T-cell (primary cell): Measurements from ENCODE around the gene CDH4. TPM values are rescaled to one million over a fixed set of nuclear protein-coding genes. Genes with fewer than 3 reads are reported as not detected.

Source experiments
- ATAC-seq, 4 experiments: fragments of 200-7000 bp in 3 of 4; fragments of 150-1000 bp in 1 of 4; cut with Tn5 transposase; replicated peaks in 1 of 4; 1 replicate in 3 of 4; 2 replicates in 1 of 4; pipeline ENCODE4 v1.10.0; 2021; ENCODE audit warnings: moderate library complexity in 3 of 4, mild to moderate bottlenecking in 2 of 4, moderate number of reproducible peaks in 1 of 4
- CTCF ChIA-PET, 2 donors: fragments of 300-600 bp; sonication (Branson Sonifier 250); formaldehyde crosslinking; loops; one replicate each; lab custom pipeline; 2022; ENCODE audit warnings: antibody characterized with exemption in 2 of 2; lab: Charles Lee
- POLR2A ChIA-PET, 2 donors: fragments of 300-600 bp; sonication (Branson Sonifier 250); formaldehyde crosslinking; loops; one replicate each; lab custom pipeline; 2022; ENCODE audit warnings: antibody characterized with exemption in 2 of 2; lab: Charles Lee
- DNase-seq, 35 experiments: peaks; one replicate each; pipeline versions ENCODE4 v3.0.0 to v3.0.0-alpha.2; 2013 to 2023
- H3K27ac ChIP-seq: one replicate; pipeline ENCODE4 v1.5.1; 2013; ENCODE audit warnings: low read length
- H3K27me3 ChIP-seq, 2 experiments: replicated peaks in 1 of 2; 1 replicate in 1 of 2; 2 replicates in 1 of 2; pipeline versions ENCODE4 v1.6.1 to v1.7.0; 2013; ENCODE audit warnings: low read length in 1 of 2, mixed read lengths in 1 of 2; ENCODE audit not compliant: control insufficient read depth in 2 of 2, insufficient read depth in 2 of 2; ENCODE audit errors: extremely low read depth in 1 of 2
- H3K36me3 ChIP-seq, 2 donors: 1 replicate in 1 of 2; 2 replicates in 1 of 2; pipeline versions ENCODE4 v1.6.1 to v1.7.0; 2013; ENCODE audit warnings: low read length in 1 of 2; ENCODE audit not compliant: control insufficient read depth in 2 of 2, insufficient read depth in 1 of 2; ENCODE audit errors: extremely low read depth in 1 of 2
- H3K4me1 ChIP-seq, 2 experiments: 1 replicate in 1 of 2; 2 replicates in 1 of 2; pipeline versions ENCODE4 v1.6.1 to v1.7.0; 2013; ENCODE audit warnings: low read length in 2 of 2, mixed read lengths in 1 of 2; ENCODE audit not compliant: insufficient read depth in 2 of 2, control insufficient read depth in 1 of 2; ENCODE audit errors: extremely low read depth in 1 of 2
- H3K4me3 ChIP-seq, 2 donors: 1 replicate in 1 of 2; 2 replicates in 1 of 2; pipeline versions ENCODE4 v1.5.1 to v1.7.0; 2013; ENCODE audit warnings: mild to moderate bottlenecking in 2 of 2, low read length in 1 of 2, moderate library complexity in 1 of 2; ENCODE audit not compliant: control insufficient read depth in 1 of 2; ENCODE audit errors: extremely low read depth in 1 of 2
- H3K9me3 ChIP-seq: 2 replicates; pipeline ENCODE4 v1.7.0; 2013
- H3K27ac Mint-ChIP-seq, 2 donors: one replicate each; pipeline ENCODE4 v1.8.0; 2020 to 2021; ENCODE audit warnings: mild to moderate bottlenecking in 2 of 2, mixed read lengths in 2 of 2
- H3K27me3 Mint-ChIP-seq, 2 donors: one replicate each; pipeline ENCODE4 v1.8.0; 2021 to 2022; ENCODE audit warnings: mixed read lengths in 2 of 2
- H3K36me3 Mint-ChIP-seq: one replicate; pipeline ENCODE4 v1.8.0; 2021; ENCODE audit warnings: mixed read lengths
- H3K4me1 Mint-ChIP-seq, 3 donors: one replicate each; pipeline ENCODE4 v1.8.0; 2020 to 2022; ENCODE audit warnings: mixed read lengths in 3 of 3, mild to moderate bottlenecking in 1 of 3
- H3K4me3 Mint-ChIP-seq, 3 donors: one replicate each; pipeline ENCODE4 v1.8.0; 2020 to 2022; ENCODE audit warnings: mild to moderate bottlenecking in 3 of 3, mixed read lengths in 3 of 3, moderate library complexity in 3 of 3
- H3K9me3 Mint-ChIP-seq, 3 donors: one replicate each; pipeline ENCODE4 v1.8.0; 2020 to 2022; ENCODE audit warnings: mixed read lengths in 3 of 3
- WGBS: methylation state at CpG from one replicate; pipeline ENCODE4 v1.1.5; 2013; ENCODE audit warnings: missing lambda C conversion rate; ENCODE audit not compliant: insufficient coverage; 5-methylcytosine and 5-hydroxymethylcytosine counted together
- total RNA-seq, 35 experiments: library from RNA in 6 of 35; stranded (reverse) in 6 of 35; fragments of 120-200 nt in 1 of 35; gene quantifications; one replicate each; pipeline versions ENCODE4 v1.2.1 to v1.2.4 and lab custom pipeline; 2013 to 2026

Gene CDH4
- total RNA-seq, 5 donors from 2014 or later (not counting 1 experiment from before 2014, with no cell fraction given), result 0.06 to 0.64 (median 0.14) TPM

- Mint-ChIP-seq H3K4me3 (no peak overlapping the region), H3K27me3 (peaks cover 14 to 15% of the 10 kb centered on the region in 2 donors), H3K4me1 (no peaks in the 10 kb centered on the region), H3K27ac (no peak overlapping the region), H3K9me3 (no peaks in the 10 kb centered on the region), H3K36me3 (no peaks in the 10 kb centered on the region)
- ChIA-PET POLR2A (no interaction called here), CTCF (no interaction called here)
- ATAC-seq (no peak), DNase-seq (no peak)
- 91% methylated on average over 5 of the region's 8 CpGs for WGBS
- no peaks in the 10 kb centered on the region for H3K4me1 ChIP-seq
- H3K4me3 ChIP-seq, result no peak overlapping the region
- H3K27me3 ChIP-seq, result peaks cover 0 to 41% of the 10 kb centered on the region in 2 experiments
- no peaks in the 10 kb centered on the region for H3K9me3 ChIP-seq
- H3K27ac ChIP-seq, result no peak overlapping the region
- H3K36me3 ChIP-seq, result no peaks in the 10 kb centered on the region
Measured at GRCh38 chr20:61737346-61737745, 485.3 kb downstream of the CDH4 start.

- 85% methylated on average over 14 of the region's 16 CpGs for WGBS
- Mint-ChIP-seq H3K27ac (no peak overlapping the region), H3K9me3 (no peaks in the 10 kb centered on the region), H3K27me3 (peaks cover 12 to 14% of the 10 kb centered on the region in 2 donors), H3K36me3 (no peaks in the 10 kb centered on the region), H3K4me3 (no peak overlapping the region), H3K4me1 (no peaks in the 10 kb centered on the region)
- no peaks in the 10 kb centered on the region for H3K9me3 ChIP-seq
- DNase-seq, result no peak
- H3K27me3 ChIP-seq, result peaks cover 0 to 36% of the 10 kb centered on the region in 2 experiments
- H3K4me1 ChIP-seq, result no peaks in the 10 kb centered on the region
- no peak overlapping the region for H3K27ac ChIP-seq
- no peaks in the 10 kb centered on the region for H3K36me3 ChIP-seq
- no peak overlapping the region for H3K4me3 ChIP-seq
- no peak for ATAC-seq
- CTCF ChIA-PET, result no interaction called here
- POLR2A ChIA-PET, result no interaction called here
Measured at GRCh38 chr20:61737812-61738443, 485.9 kb downstream of the CDH4 start.

- no peak overlapping the region for H3K4me3 Mint-ChIP-seq
- H3K9me3 Mint-ChIP-seq, result no peaks in the 10 kb centered on the region
- H3K27ac ChIP-seq, result no peak overlapping the region
- peaks cover 0 to 35% of the 10 kb centered on the region in 2 experiments for H3K27me3 ChIP-seq
- ChIA-PET POLR2A (no interaction called here), CTCF (no interaction called here)
- H3K36me3 Mint-ChIP-seq, result no peaks in the 10 kb centered on the region
- WGBS, result 78% methylated on average over 14 of the region's 23 CpGs
- ATAC-seq (no peak), DNase-seq (no peak)
- H3K27ac Mint-ChIP-seq, result no peak overlapping the region
- H3K4me3 ChIP-seq, result no peak overlapping the region
- no peaks in the 10 kb centered on the region for H3K36me3 ChIP-seq
- H3K9me3 ChIP-seq, result no peaks in the 10 kb centered on the region
- no peaks in the 10 kb centered on the region for H3K4me1 ChIP-seq
- H3K4me1 Mint-ChIP-seq, result no peaks in the 10 kb centered on the region
- peaks cover 8 to 10% of the 10 kb centered on the region in 2 donors for H3K27me3 Mint-ChIP-seq
Measured at GRCh38 chr20:61738601-61739069, 486.6 kb downstream of the CDH4 start.

GRCh38 chr20:61739086-61739831 is 487.2 kb downstream of the CDH4 start:
- ATAC-seq (no peak), DNase-seq (no peak)
- Histone ChIP-seq H3K9me3 (no peaks in the 10 kb centered on the region), H3K27me3 (peaks cover 0 to 29% of the 10 kb centered on the region in 2 experiments), H3K27ac (no peak overlapping the region), H3K4me3 (no peak overlapping the region), H3K4me1 (no peaks in the 10 kb centered on the region), H3K36me3 (no peaks in the 10 kb centered on the region)
- peaks cover 8% of the 10 kb centered on the region in 2 donors for H3K27me3 Mint-ChIP-seq
- WGBS, result 87% methylated on average over 7 of the region's 19 CpGs
- CTCF ChIA-PET, result no interaction called here
- H3K27ac Mint-ChIP-seq, result no peak overlapping the region
- H3K4me3 Mint-ChIP-seq, result no peak overlapping the region
- POLR2A ChIA-PET, result no interaction called here
- no peaks in the 10 kb centered on the region for H3K9me3 Mint-ChIP-seq
- no peaks in the 10 kb centered on the region for H3K4me1 Mint-ChIP-seq
- no peaks in the 10 kb centered on the region for H3K36me3 Mint-ChIP-seq

GRCh38 chr20:61739832-61740118 is 487.7 kb downstream of the CDH4 start:
- Mint-ChIP-seq H3K27ac (no peak overlapping the region), H3K27me3 (peaks cover 8% of the 10 kb centered on the region in 2 donors), H3K36me3 (no peaks in the 10 kb centered on the region), H3K4me3 (no peak overlapping the region), H3K9me3 (no peaks in the 10 kb centered on the region), H3K4me1 (no peaks in the 10 kb centered on the region)
- peaks cover 0 to 24% of the 10 kb centered on the region in 2 experiments for H3K27me3 ChIP-seq
- CTCF ChIA-PET, result no interaction called here
- H3K36me3 ChIP-seq, result no peaks in the 10 kb centered on the region
- no peak overlapping the region for H3K4me3 ChIP-seq
- ATAC-seq, result no peak
- no peak overlapping the region for H3K27ac ChIP-seq
- no peaks in the 10 kb centered on the region for H3K9me3 ChIP-seq
- no peak for DNase-seq
- POLR2A ChIA-PET, result no interaction called here
- 88% methylated on average over 5 of the region's 8 CpGs for WGBS
- H3K4me1 ChIP-seq, result no peaks in the 10 kb centered on the region

- H3K4me1 Mint-ChIP-seq, result no peaks in the 10 kb centered on the region
- Histone ChIP-seq H3K36me3 (no peaks in the 10 kb centered on the region), H3K4me3 (no peak overlapping the region), H3K4me1 (no peaks in the 10 kb centered on the region), H3K9me3 (no peaks in the 10 kb centered on the region), H3K27me3 (peaks cover 0 to 16% of the 10 kb centered on the region in 2 experiments), H3K27ac (no peak overlapping the region)
- peaks cover 0 to 2% (median 0%) of the 10 kb centered on the region in 3 donors for H3K9me3 Mint-ChIP-seq
- H3K27me3 Mint-ChIP-seq, result peaks cover 0 to 3% of the 10 kb centered on the region in 2 donors
- ChIA-PET CTCF (no interaction called here), POLR2A (no interaction called here)
- H3K27ac Mint-ChIP-seq, result no peak overlapping the region
- DNase-seq (no peak), ATAC-seq (no peak)
- no peaks in the 10 kb centered on the region for H3K36me3 Mint-ChIP-seq
- WGBS, result 81% methylated on average over 11 of the region's 16 CpGs
- H3K4me3 Mint-ChIP-seq, result no peak overlapping the region
Measured at GRCh38 chr20:61742097-61742825, 490.2 kb downstream of the CDH4 start.
